Sigmoid colon (tissue), 4 donors: ENCODE measurements around the gene EHBP1.

Source experiments
- EP300 ChIP-seq, 4 donors: sonication (generic); formaldehyde crosslinking; IDR thresholded peaks; one replicate each; pipeline ENCODE4 v1.6.1; 2017; ENCODE audit warnings: antibody characterized with exemption in 4 of 4
- POLR2A ChIP-seq, 2 donors: fragments of 450-650 bp; IDR thresholded peaks; one replicate each; pipeline ENCODE4 v1.6.1; 2016; ENCODE audit warnings: antibody characterized with exemption in 2 of 2, mild to moderate bottlenecking in 2 of 2, moderate library complexity in 2 of 2
- POLR2AphosphoS5 ChIP-seq, 4 donors: sonication (generic); formaldehyde crosslinking; IDR thresholded peaks; one replicate each; pipeline ENCODE4 v1.6.1; 2017; ENCODE audit warnings: antibody characterized with exemption in 4 of 4
- TF ChIP-seq, protein P1 (sequence below), 4 experiments: fragments of 450-650 bp in 3 of 4; fragments of 200-600 bp in 1 of 4; IDR thresholded peaks; one replicate each; pipeline ENCODE4 v1.5.1; 2016 to 2019; ENCODE audit warnings: antibody characterized with exemption in 4 of 4, mild to moderate bottlenecking in 3 of 4, moderate library complexity in 2 of 4

GRCh38 chr2:63007813-63008458 is 302.4 kb downstream of the EHBP1 start:
- TF ChIP-seq, protein P1, sequence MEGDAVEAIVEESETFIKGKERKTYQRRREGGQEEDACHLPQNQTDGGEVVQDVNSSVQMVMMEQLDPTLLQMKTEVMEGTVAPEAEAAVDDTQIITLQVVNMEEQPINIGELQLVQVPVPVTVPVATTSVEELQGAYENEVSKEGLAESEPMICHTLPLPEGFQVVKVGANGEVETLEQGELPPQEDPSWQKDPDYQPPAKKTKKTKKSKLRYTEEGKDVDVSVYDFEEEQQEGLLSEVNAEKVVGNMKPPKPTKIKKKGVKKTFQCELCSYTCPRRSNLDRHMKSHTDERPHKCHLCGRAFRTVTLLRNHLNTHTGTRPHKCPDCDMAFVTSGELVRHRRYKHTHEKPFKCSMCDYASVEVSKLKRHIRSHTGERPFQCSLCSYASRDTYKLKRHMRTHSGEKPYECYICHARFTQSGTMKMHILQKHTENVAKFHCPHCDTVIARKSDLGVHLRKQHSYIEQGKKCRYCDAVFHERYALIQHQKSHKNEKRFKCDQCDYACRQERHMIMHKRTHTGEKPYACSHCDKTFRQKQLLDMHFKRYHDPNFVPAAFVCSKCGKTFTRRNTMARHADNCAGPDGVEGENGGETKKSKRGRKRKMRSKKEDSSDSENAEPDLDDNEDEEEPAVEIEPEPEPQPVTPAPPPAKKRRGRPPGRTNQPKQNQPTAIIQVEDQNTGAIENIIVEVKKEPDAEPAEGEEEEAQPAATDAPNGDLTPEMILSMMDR (IDR thresholded peaks at IDR 0.05): no peak
- no peak for TF ChIP-seq POLR2AphosphoS5 (IDR thresholded peaks at IDR 0.05)
- TF ChIP-seq POLR2A (IDR thresholded peaks at IDR 0.05): no peak
- TF ChIP-seq EP300 (IDR thresholded peaks at IDR 0.05): no peak
